Parathyroid adenoma (tissue), 2 donors: ENCODE data around the gene ZW10.

Experiments used
- H2AFZ ChIP-seq: fragments of 300-600 bp; sonication (generic); one replicate; pipeline ENCODE4 v1.7.0; 2017; ENCODE audit warnings: antibody characterized with exemption, mild to moderate bottlenecking
- H3K27ac ChIP-seq: fragments of 300-600 bp; sonication (generic); one replicate; pipeline ENCODE4 v1.7.0; 2017
- H3K27me3 ChIP-seq: fragments of 300-600 bp; sonication (generic); one replicate; pipeline ENCODE4 v1.7.0; 2017; ENCODE audit warnings: low read length; ENCODE audit not compliant: control insufficient read depth, insufficient read depth
- H3K36me3 ChIP-seq: fragments of 300-600 bp; sonication (generic); one replicate; pipeline ENCODE4 v1.7.0; 2017; ENCODE audit warnings: low read length; ENCODE audit not compliant: control insufficient read depth, insufficient read depth
- H3K4me1 ChIP-seq: fragments of 300-600 bp; sonication (generic); one replicate; pipeline ENCODE4 v1.7.0; 2017; ENCODE audit warnings: control low read depth
- H3K4me2 ChIP-seq: fragments of 300-600 bp; sonication (generic); one replicate; pipeline ENCODE4 v1.7.0; 2017; ENCODE audit warnings: low read length
- H3K4me3 ChIP-seq: fragments of 300-600 bp; sonication (generic); one replicate; pipeline ENCODE4 v1.7.0; 2017; ENCODE audit warnings: low read depth, low read length
- H3K79me2 ChIP-seq: fragments of 300-600 bp; sonication (generic); one replicate; pipeline ENCODE4 v1.7.0; 2017; ENCODE audit warnings: control low read depth
- H3K9ac ChIP-seq: fragments of 300-600 bp; sonication (generic); one replicate; pipeline ENCODE4 v1.7.0; 2017; ENCODE audit warnings: mild to moderate bottlenecking
- H3K9me3 ChIP-seq: fragments of 300-600 bp; sonication (generic); one replicate; pipeline ENCODE4 v1.7.0; 2017; ENCODE audit warnings: low read length; ENCODE audit not compliant: control insufficient read depth
- CTCF ChIP-seq: fragments of 300-600 bp; sonication (generic); IDR thresholded peaks from one replicate; pipeline ENCODE4 v1.7.0; 2017; ENCODE audit warnings: antibody characterized with exemption, mild to moderate bottlenecking
- donor health status: primary hyperparathyroidism.

Gene ZW10

GRCh38 chr11:113732092-113732491 lies 41.4 kb downstream of the ZW10 start:
- no peak overlapping the region for H3K4me2 ChIP-seq
- H3K36me3 ChIP-seq: no peaks in the 10 kb centered on the region
- no peak overlapping the region for H3K27ac ChIP-seq
- no peak overlapping the region for H2AFZ ChIP-seq
- no peaks in the 10 kb centered on the region for H3K9me3 ChIP-seq
- no peaks in the 10 kb centered on the region for H3K4me1 ChIP-seq
- no peak overlapping the region for H3K9ac ChIP-seq
- TF ChIP-seq CTCF: no peak
- no peak overlapping the region for H3K4me3 ChIP-seq
- H3K79me2 ChIP-seq: no peaks in the 10 kb centered on the region
- H3K27me3 ChIP-seq: no peaks in the 10 kb centered on the region

GRCh38 chr11:113730887-113731726 lies 42.4 kb downstream of the ZW10 start:
- no peaks in the 10 kb centered on the region for H3K4me1 ChIP-seq
- H3K9me3 ChIP-seq: no peaks in the 10 kb centered on the region
- H3K27ac ChIP-seq: no peak overlapping the region
- no peaks in the 10 kb centered on the region for H3K36me3 ChIP-seq
- no peak overlapping the region for H3K4me3 ChIP-seq
- no peaks in the 10 kb centered on the region for H3K27me3 ChIP-seq
- no peak overlapping the region for H3K9ac ChIP-seq
- H3K79me2 ChIP-seq: no peaks in the 10 kb centered on the region
- H2AFZ ChIP-seq: no peak overlapping the region
- no peak overlapping the region for H3K4me2 ChIP-seq
- peak; percentile 55 for TF ChIP-seq CTCF

- H2AFZ ChIP-seq: no peak overlapping the region
- H3K4me1 ChIP-seq: no peaks in the 10 kb centered on the region
- TF ChIP-seq CTCF: no peak
- H3K4me2 ChIP-seq: no peak overlapping the region
- H3K27me3 ChIP-seq: no peaks in the 10 kb centered on the region
- no peaks in the 10 kb centered on the region for H3K36me3 ChIP-seq
- H3K27ac ChIP-seq: no peak overlapping the region
- no peak overlapping the region for H3K9ac ChIP-seq
- H3K4me3 ChIP-seq: no peak overlapping the region
- no peaks in the 10 kb centered on the region for H3K79me2 ChIP-seq
- H3K9me3 ChIP-seq: no peaks in the 10 kb centered on the region
Observed at GRCh38 chr11:113729456-113729855, 44.0 kb downstream of the ZW10 start.

- Histone ChIP-seq H2AFZ (no peak overlapping the region), H3K36me3 (no peaks in the 10 kb centered on the region), H3K27ac (no peak overlapping the region), H3K79me2 (no peaks in the 10 kb centered on the region), H3K27me3 (no peaks in the 10 kb centered on the region), H3K9ac (no peak overlapping the region), H3K4me1 (no peaks in the 10 kb centered on the region), H3K9me3 (no peaks in the 10 kb centered on the region), H3K4me2 (no peak overlapping the region), H3K4me3 (no peak overlapping the region)
- no peak for TF ChIP-seq CTCF
Observed at GRCh38 chr11:113728814-113729213, 44.7 kb downstream of the ZW10 start.

- Histone ChIP-seq H2AFZ (no peak overlapping the region), H3K4me1 (no peaks in the 10 kb centered on the region), H3K9ac (no peak overlapping the region), H3K27me3 (no peaks in the 10 kb centered on the region), H3K36me3 (no peaks in the 10 kb centered on the region), H3K79me2 (no peaks in the 10 kb centered on the region), H3K27ac (no peak overlapping the region), H3K4me2 (no peak overlapping the region), H3K4me3 (no peak overlapping the region), H3K9me3 (no peaks in the 10 kb centered on the region)
- TF ChIP-seq CTCF: no peak
Observed at GRCh38 chr11:113725913-113726312, 47.6 kb downstream of the ZW10 start.
